ENCODE results near the gene DRD3. TPM values are rescaled to one million over a fixed set of nuclear protein-coding genes. Genes with fewer than 3 reads are reported as not detected.

The DRD3 gene
- total RNA-seq, 1 donor from 2014 or later = not detected

GRCh38 chr3:114179575-114179974 is 723 bp upstream of the DRD3 start:
- H3F3A ChIP-seq (ENCODE audit: low read depth) = peaks cover 5% of the 10 kb centered on the region
- peaks cover 4% of the 10 kb centered on the region for H3K27me3 Mint-ChIP-seq (ENCODE audit: insufficient read depth, low read depth)

GRCh38 chr3:114176890-114177289 is 2.0 kb downstream of the DRD3 start:
- Histone ChIP-seq H3K36me3 (no peaks in the 10 kb centered on the region), H3K9ac (no peak overlapping the region), H4K20me1 (ENCODE audit: low read depth) (no peaks in the 10 kb centered on the region), H3K27me3 (no peaks in the 10 kb centered on the region), H2AFZ (replicated peaks) (no peak overlapping the region), H3K27ac (no peak overlapping the region), H3K4me2 (no peak overlapping the region), H3K79me2 (ENCODE audit: low read depth) (no peaks in the 10 kb centered on the region), H3K9me3 (ENCODE audit: low read depth) (no peaks in the 10 kb centered on the region), H3K4me1 (no peaks in the 10 kb centered on the region), H3F3A (ENCODE audit: low read depth) (peaks cover 5% of the 10 kb centered on the region), H3K4me3 (no peak overlapping the region)
- H3K27ac Mint-ChIP-seq = no peak overlapping the region
- no peaks in the 10 kb centered on the region for H3K9me3 Mint-ChIP-seq
- H3K4me3 Mint-ChIP-seq = no peak overlapping the region
- TF ChIP-seq EZH2 (IDR thresholded peaks at IDR 0.05) (no peak), EZH2phosphoT487 (IDR thresholded peaks at IDR 0.05) (no peak), CTCF (IDR thresholded peaks at IDR 0.05) (no peak)
- H3K4me1 Mint-ChIP-seq = no peaks in the 10 kb centered on the region
- no peak for DNase-seq (ENCODE audit: low spot score)
- peaks cover 2% of the 10 kb centered on the region for H3K27me3 Mint-ChIP-seq (ENCODE audit: insufficient read depth, low read depth)
- no peaks in the 10 kb centered on the region for H3K36me3 Mint-ChIP-seq

More at GRCh38 chr3:114179575-114179974, 723 bp upstream of the DRD3 start:
- Histone ChIP-seq H3K4me2 (no peak overlapping the region), H3K36me3 (no peaks in the 10 kb centered on the region), H3K79me2 (ENCODE audit: low read depth) (no peaks in the 10 kb centered on the region), H3K9me3 (ENCODE audit: low read depth) (no peaks in the 10 kb centered on the region), H3K27me3 (no peaks in the 10 kb centered on the region), H3K27ac (no peak overlapping the region), H3K4me1 (no peaks in the 10 kb centered on the region), H4K20me1 (ENCODE audit: low read depth) (no peaks in the 10 kb centered on the region), H3K4me3 (no peak overlapping the region), H2AFZ (replicated peaks) (no peak overlapping the region), H3K9ac (no peak overlapping the region)
- H3K36me3 Mint-ChIP-seq = no peaks in the 10 kb centered on the region
- no peak overlapping the region for H3K27ac Mint-ChIP-seq
- DNase-seq (ENCODE audit: low spot score) = peak; percentile 39
- H3K9me3 Mint-ChIP-seq = peaks cover 2% of the 10 kb centered on the region
- TF ChIP-seq EZH2 (IDR thresholded peaks at IDR 0.05) = no peak
- TF ChIP-seq CTCF (IDR thresholded peaks at IDR 0.05) = peak; percentile 53
- H3K4me3 Mint-ChIP-seq = no peak overlapping the region
- H3K4me1 Mint-ChIP-seq = no peaks in the 10 kb centered on the region

GRCh38 chr3:114176487-114176886 is 2.4 kb downstream of the DRD3 start:
- Mint-ChIP-seq H3K27me3 (ENCODE audit: insufficient read depth, low read depth) (peaks cover 2% of the 10 kb centered on the region), H3K27ac (no peak overlapping the region), H3K4me1 (no peaks in the 10 kb centered on the region), H3K36me3 (no peaks in the 10 kb centered on the region), H3K9me3 (no peaks in the 10 kb centered on the region), H3K4me3 (no peak overlapping the region)
- Histone ChIP-seq H3K27ac (no peak overlapping the region), H3K4me1 (no peaks in the 10 kb centered on the region), H3K79me2 (ENCODE audit: low read depth) (no peaks in the 10 kb centered on the region), H2AFZ (replicated peaks) (no peak overlapping the region), H3K4me2 (no peak overlapping the region), H3K36me3 (no peaks in the 10 kb centered on the region), H4K20me1 (ENCODE audit: low read depth) (no peaks in the 10 kb centered on the region), H3K27me3 (no peaks in the 10 kb centered on the region), H3K9ac (no peak overlapping the region), H3F3A (ENCODE audit: low read depth) (peaks cover 5% of the 10 kb centered on the region), H3K9me3 (ENCODE audit: low read depth) (no peaks in the 10 kb centered on the region), H3K4me3 (no peak overlapping the region)
- TF ChIP-seq EZH2 (IDR thresholded peaks at IDR 0.05) (no peak), EZH2phosphoT487 (IDR thresholded peaks at IDR 0.05) (no peak), CTCF (IDR thresholded peaks at IDR 0.05) (no peak)
- no peak for DNase-seq (ENCODE audit: low spot score)

All from neural progenitor cell (in vitro differentiated cells).